Thymus (tissue), 11 donors: ENCODE data around the gene GPR85. TPM values are rescaled to one million over a fixed set of nuclear protein-coding genes. Genes with fewer than 3 reads are reported as not detected.
"Not testable (repeated sequence)": the region's sequence is repeated elsewhere in the genome, so short reads cannot be mapped to it uniquely, and the experiment has no call there.

Source experiments
- DNase-seq, 9 donors: peaks; one replicate each; pipeline ENCODE4 v3.0.0-alpha.2; 2013; ENCODE audit warnings: low spot score in 9 of 9, low read depth in 6 of 9, missing footprints in 1 of 9
- H3K27ac ChIP-seq, 2 donors: one replicate each; pipeline ENCODE4 v1.5.1; 2013; ENCODE audit warnings: control low read depth in 1 of 2, low read depth in 1 of 2, low read length in 1 of 2, mild to moderate bottlenecking in 1 of 2, moderate library complexity in 1 of 2
- H3K27me3 ChIP-seq, 2 donors: one replicate each; pipeline ENCODE4 v1.5.1; 2013; ENCODE audit warnings: low read length in 1 of 2; ENCODE audit not compliant: control insufficient read depth in 2 of 2, insufficient read depth in 1 of 2
- H3K36me3 ChIP-seq, 2 donors: one replicate each; pipeline ENCODE4 v1.5.1; 2013; ENCODE audit warnings: low read length in 1 of 2, mild to moderate bottlenecking in 1 of 2, moderate library complexity in 1 of 2; ENCODE audit not compliant: control insufficient read depth in 2 of 2, insufficient read depth in 2 of 2
- H3K4me1 ChIP-seq, 2 donors: one replicate each; pipeline ENCODE4 v1.5.1; 2013; ENCODE audit warnings: low read length in 2 of 2; ENCODE audit not compliant: control insufficient read depth in 2 of 2, insufficient read depth in 2 of 2
- H3K4me3 ChIP-seq, 2 donors: one replicate each; pipeline ENCODE4 v1.5.1; 2013; ENCODE audit warnings: low read length in 2 of 2, control low read depth in 1 of 2, mild to moderate bottlenecking in 1 of 2
- H3K9me3 ChIP-seq, 2 donors: one replicate each; pipeline ENCODE4 v1.5.1; 2013; ENCODE audit warnings: low read length in 1 of 2, mild to moderate bottlenecking in 1 of 2; ENCODE audit not compliant: control insufficient read depth in 2 of 2, insufficient read depth in 1 of 2
- WGBS: extraction: QIAGEN DNeasy Blood & Tissue Kit; methylation state at CpG from one replicate; pipeline ENCODE4 v1.1.7; 2013; 5-methylcytosine and 5-hydroxymethylcytosine counted together
- polyA plus RNA-seq: library from polyadenylated mRNA; stranded (reverse); fragments of 200-250 nt; gene quantifications from one replicate; pipeline ENCODE4 v1.2.3, GENCODE V29; 2013
- total RNA-seq: library from RNA; stranded (reverse); fragments of 120-200 nt; gene quantifications from one replicate; pipeline ENCODE4 v1.2.4, GENCODE V29; 2013
- donor health status: healthy.

GPR85 gene
- total and polyA plus RNA-seq, 2 donors: 0.71 to 1.3 TPM

DNA sequence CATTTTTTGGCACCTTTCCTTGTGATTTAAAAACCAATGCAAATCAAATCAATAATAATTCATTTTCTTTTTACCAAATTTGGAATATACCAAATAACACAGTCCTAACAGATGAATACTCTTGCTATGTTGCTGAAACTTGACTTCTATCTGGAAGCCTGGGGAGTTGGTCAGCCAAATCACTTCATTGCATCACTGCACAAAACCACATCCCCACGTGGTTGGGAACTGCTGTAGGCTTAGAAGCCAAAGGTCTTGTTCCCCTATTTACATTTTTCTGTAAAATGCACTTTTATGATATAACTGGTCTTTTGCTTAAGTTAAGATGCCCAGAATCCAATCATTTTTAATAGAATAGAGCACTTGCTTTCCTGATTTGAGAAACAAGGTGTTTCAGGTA is 15.2 kb downstream of the GPR85 start:
- no peak for DNase-seq
- H3K36me3 ChIP-seq: no peaks in the 10 kb centered on the region
- no peaks in the 10 kb centered on the region for H3K4me1 ChIP-seq

DNA sequence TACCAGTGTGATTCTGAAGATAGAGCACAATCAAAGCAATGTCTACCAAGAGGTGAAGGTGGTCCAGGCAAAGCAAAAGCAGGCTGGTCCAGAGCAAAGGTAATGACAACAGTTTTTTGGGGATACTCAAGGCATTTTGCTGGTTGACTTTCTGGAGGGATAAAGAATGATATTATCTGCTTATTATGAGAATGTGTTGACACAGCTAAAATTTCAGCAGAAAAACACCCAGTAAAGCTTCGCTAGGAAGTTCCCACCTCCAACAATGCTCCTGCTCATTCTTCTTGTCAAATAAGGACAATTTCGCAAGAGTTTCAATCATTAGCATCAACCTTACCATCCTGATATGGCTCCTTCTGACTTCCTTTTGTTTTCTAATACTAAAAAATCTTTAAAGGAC is 24.1 kb downstream of the GPR85 start:
- no peak overlapping the region for H3K27ac ChIP-seq
- WGBS: 90% methylated on average over 2 of the region's 2 CpGs

More for the DNA sequence above, 15.2 kb downstream of the GPR85 start:
- no peak overlapping the region for H3K4me3 ChIP-seq
- no peaks in the 10 kb centered on the region for H3K27me3 ChIP-seq
- no peak overlapping the region for H3K27ac ChIP-seq
- H3K9me3 ChIP-seq: no peaks in the 10 kb centered on the region
- 3% methylated on average over 1 of the region's 1 CpG for WGBS

DNA sequence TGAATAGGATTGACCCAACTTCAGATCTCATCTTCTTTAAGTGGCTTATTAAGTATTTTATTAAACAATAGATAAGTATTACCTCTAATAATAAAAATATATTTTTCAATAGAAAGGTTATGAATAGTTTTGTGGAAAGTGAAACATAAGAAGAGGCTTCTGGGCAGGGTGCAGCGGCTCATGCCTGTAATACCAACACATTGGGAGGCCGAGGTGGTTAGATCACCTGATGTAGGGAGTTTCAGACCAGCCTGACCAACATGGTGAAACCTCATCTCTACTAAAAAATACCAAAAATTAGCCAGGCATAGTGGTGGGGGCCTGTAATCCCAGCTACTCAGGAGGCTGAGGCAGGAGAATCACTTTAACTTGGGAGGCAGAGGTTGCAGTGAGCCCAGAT is 26.5 kb downstream of the GPR85 start:
- Histone ChIP-seq H3K36me3 (no peaks in the 10 kb centered on the region), H3K4me1 (no peaks in the 10 kb centered on the region), H3K27me3 (no peaks in the 10 kb centered on the region), H3K9me3 (no peaks in the 10 kb centered on the region), H3K27ac (no peak overlapping the region), H3K4me3 (no peak overlapping the region)
- WGBS: 93% methylated on average over 2 of the region's 2 CpGs
- no peak for DNase-seq

More for the DNA sequence above, 24.1 kb downstream of the GPR85 start:
- H3K27me3 ChIP-seq: no peaks in the 10 kb centered on the region
- no peak overlapping the region for H3K4me3 ChIP-seq
- no peaks in the 10 kb centered on the region for H3K9me3 ChIP-seq
- DNase-seq: no peak
- no peaks in the 10 kb centered on the region for H3K4me1 ChIP-seq
- H3K36me3 ChIP-seq: no peaks in the 10 kb centered on the region

DNA sequence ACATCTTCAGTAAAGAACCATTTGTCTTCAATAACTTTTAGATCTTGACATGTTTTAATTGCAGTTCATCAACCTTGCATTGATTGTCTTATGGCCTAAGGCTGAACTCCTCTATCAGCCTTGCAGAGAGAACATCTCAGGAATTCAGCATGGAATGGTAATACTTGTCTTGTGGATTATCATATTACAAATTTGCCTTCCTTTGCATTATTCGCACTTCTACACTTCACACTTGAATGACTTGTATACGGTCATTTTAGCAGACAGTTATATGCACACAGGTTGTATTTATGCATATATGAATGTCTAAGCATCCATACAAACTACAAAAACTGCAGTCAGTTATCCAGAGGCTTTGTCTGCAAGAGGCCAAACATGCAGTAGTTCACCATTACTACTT is 31.7 kb downstream of the GPR85 start:
- WGBS: 71% methylated on average over 2 of the region's 2 CpGs
- H3K36me3 ChIP-seq: no peaks in the 10 kb centered on the region
- no peak overlapping the region for H3K27ac ChIP-seq
- DNase-seq: no peak
- H3K27me3 ChIP-seq: no peaks in the 10 kb centered on the region
- no peaks in the 10 kb centered on the region for H3K9me3 ChIP-seq
- H3K4me3 ChIP-seq: no peak overlapping the region
- no peaks in the 10 kb centered on the region for H3K4me1 ChIP-seq

DNA sequence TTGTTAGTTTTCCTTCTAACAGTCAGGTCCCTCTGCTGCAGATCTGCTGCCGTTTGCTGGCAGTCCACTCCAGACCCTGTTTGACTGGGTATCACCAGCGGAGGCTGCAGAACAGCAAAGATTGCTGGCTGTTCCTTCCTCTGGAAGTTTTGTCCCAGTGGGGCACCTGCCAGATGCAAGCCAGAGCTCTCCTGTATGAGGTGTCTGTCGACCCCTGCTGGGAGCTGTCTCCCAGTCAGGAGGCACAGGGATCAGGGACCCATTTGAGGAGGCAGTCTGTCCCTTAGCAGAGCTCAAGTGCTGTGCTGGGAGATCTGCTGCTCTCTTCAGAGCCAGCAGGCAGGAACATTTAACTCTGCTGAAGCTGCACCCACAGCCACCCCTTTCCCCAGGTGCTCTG is 32.4 kb downstream of the GPR85 start:
- not testable (repeated sequence) for H3K36me3 ChIP-seq, H3K4me1 ChIP-seq, H3K27ac ChIP-seq, H3K9me3 ChIP-seq, H3K27me3 ChIP-seq, DNase-seq, H3K4me3 ChIP-seq
- WGBS: 81% methylated on average over 3 of the region's 3 CpGs

DNA sequence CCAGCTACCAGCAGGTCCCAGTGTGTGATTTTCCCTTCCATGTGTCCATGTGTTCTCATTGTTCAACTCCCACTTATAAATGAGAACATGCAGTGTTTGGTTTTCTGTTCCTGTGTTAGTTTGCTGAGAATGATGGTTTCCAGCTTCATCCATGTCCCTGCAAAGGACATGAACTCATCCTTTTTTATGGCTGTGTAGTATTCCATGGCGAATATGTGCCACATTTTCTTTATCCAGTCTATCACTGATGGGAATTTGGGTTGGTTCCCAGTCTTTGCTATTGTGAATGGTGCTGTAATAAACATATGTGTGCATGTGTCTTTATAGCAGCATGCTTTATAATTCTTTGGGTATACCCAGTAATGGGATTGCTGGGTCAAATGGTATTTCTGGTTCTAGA is 37.4 kb downstream of the GPR85 start:
- not testable (repeated sequence) for H3K36me3 ChIP-seq, H3K27ac ChIP-seq, H3K4me1 ChIP-seq, H3K4me3 ChIP-seq, H3K9me3 ChIP-seq, DNase-seq, H3K27me3 ChIP-seq
- WGBS: 89% methylated on average over 1 of the region's 1 CpG

DNA sequence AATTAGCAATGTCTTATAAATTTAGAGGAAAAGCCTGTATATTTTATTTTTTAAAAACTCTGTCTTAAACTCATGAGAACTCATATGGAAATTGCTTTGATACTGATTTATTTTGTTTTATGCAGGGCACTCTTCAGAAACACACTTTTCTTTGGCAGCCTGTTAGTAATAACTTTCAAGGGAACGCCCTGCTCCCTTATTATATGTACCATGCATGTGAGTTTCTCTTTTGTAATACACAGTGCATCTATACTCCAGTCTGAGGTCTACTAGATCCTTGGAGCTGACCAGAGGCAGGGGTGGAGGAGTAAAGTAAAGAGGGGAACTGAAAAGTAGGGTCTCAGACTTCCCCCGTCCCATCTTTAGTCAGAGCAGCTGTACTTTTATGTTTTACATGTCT is 40.2 kb downstream of the GPR85 start:
- H3K27me3 ChIP-seq: no peaks in the 10 kb centered on the region
- H3K4me1 ChIP-seq: no peaks in the 10 kb centered on the region
- H3K36me3 ChIP-seq: no peaks in the 10 kb centered on the region
- no peak overlapping the region for H3K27ac ChIP-seq
- H3K4me3 ChIP-seq: no peak overlapping the region
- no peaks in the 10 kb centered on the region for H3K9me3 ChIP-seq
- 93% methylated on average over 2 of the region's 2 CpGs for WGBS
- DNase-seq: no peak

DNA sequence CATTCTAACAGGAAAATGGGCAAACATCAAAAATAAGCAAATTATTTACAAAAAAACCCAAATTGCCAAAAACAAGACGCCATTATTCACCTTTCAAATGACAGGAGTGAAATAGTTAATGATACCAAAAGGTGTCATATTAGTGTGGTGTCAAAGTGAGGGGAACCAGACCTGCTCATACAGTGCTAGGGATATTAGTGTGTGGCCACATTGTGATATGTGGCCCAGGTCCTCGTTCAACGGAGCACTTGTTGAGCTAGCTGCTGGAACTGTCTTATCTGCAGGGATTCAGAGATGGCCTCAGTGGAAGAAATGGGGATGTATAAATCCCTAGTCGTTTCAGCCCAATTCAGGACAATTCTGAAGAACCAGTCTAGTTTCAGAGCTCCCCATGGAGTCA is 41.2 kb downstream of the GPR85 start:
- Histone ChIP-seq H3K4me3 (no peak overlapping the region), H3K27me3 (no peaks in the 10 kb centered on the region), H3K36me3 (no peaks in the 10 kb centered on the region), H3K27ac (no peak overlapping the region), H3K9me3 (no peaks in the 10 kb centered on the region), H3K4me1 (no peaks in the 10 kb centered on the region)
- 65% methylated on average over 4 of the region's 4 CpGs for WGBS
- DNase-seq: no peak

DNA sequence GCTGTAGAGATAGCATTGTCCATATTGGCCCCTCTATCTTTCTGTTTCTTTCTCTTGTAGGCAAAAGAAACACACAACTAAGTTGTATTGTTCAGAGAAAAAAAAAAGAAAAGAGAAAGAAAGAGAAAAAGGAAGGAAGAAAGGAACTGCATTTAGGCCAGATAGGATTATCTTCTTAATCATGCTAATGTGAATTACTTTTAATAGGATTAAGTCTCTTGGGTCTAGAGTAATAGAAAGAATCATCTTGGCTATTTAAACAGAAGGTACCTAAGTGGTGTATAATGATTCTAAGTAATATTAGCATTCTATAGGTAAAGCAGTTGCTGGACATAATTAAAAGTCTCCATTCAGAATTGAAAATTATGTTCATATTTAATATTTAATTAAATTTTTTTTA is 42.2 kb downstream of the GPR85 start:
- Histone ChIP-seq H3K36me3 (no peaks in the 10 kb centered on the region), H3K9me3 (no peaks in the 10 kb centered on the region), H3K4me1 (no peaks in the 10 kb centered on the region), H3K4me3 (no peak overlapping the region), H3K27ac (no peak overlapping the region), H3K27me3 (no peaks in the 10 kb centered on the region)
- DNase-seq: no peak

DNA sequence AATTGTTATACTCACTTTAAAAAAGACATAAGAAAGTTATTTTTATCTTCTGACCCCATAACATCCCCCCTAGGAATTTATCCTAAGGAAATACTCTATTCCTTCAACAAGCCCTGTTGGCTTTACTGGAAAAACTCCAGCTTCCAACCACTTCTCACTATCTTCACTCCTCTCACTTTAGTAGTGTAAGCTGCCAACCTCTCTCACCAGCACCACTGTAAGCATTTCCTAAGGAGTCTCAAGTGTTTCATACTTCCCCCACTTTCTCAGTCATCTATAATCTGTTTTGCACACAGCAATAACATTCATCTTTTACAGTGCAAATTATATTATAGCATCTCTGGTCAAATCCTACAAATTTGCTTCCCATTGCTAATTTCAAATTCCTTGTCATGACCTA is 45.8 kb downstream of the GPR85 start:
- no peak for DNase-seq
- no peaks in the 10 kb centered on the region for H3K9me3 ChIP-seq

More for the DNA sequence above, 45.8 kb downstream of the GPR85 start:
- Histone ChIP-seq H3K4me3 (no peak overlapping the region), H3K27ac (no peak overlapping the region), H3K27me3 (no peaks in the 10 kb centered on the region), H3K36me3 (no peaks in the 10 kb centered on the region), H3K4me1 (no peaks in the 10 kb centered on the region)
